ENCODE measurements around the gene SLC22A1.
"Not testable (repeated sequence)": the region's sequence is repeated elsewhere in the genome, so short reads cannot be mapped to it uniquely, and the experiment has no call there.

The SLC22A1 gene

GRCh38 chr6:160138839-160139419, 17.3 kb downstream of the SLC22A1 start:
- DNase-seq (ENCODE audit: low read depth), result no peak

- DNase-seq (ENCODE audit: low read depth), result no peak
Measured at GRCh38 chr6:160139420-160139851, 17.8 kb downstream of the SLC22A1 start.

- DNase-seq (ENCODE audit: low read depth), result not testable (repeated sequence)
Measured at GRCh38 chr6:160140493-160140892, 18.9 kb downstream of the SLC22A1 start.

GRCh38 chr6:160141001-160141726, 19.5 kb downstream of the SLC22A1 start:
- DNase-seq (ENCODE audit: low read depth), result no peak

GRCh38 chr6:160142115-160142715, 20.6 kb downstream of the SLC22A1 start:
- DNase-seq (ENCODE audit: low read depth), result no peak

GRCh38 chr6:160146454-160147145, 25.0 kb downstream of the SLC22A1 start:
- DNase-seq (ENCODE audit: low read depth), result no peak

GRCh38 chr6:160147146-160147536, 25.5 kb downstream of the SLC22A1 start:
- DNase-seq (ENCODE audit: low read depth), result no peak

GRCh38 chr6:160154471-160154870, 32.9 kb downstream of the SLC22A1 start:
- no peak for DNase-seq (ENCODE audit: low read depth)

GRCh38 chr6:160156842-160157241, 35.2 kb downstream of the SLC22A1 start:
- no peak for DNase-seq (ENCODE audit: low read depth)

- DNase-seq (ENCODE audit: low read depth), result no peak
Measured at GRCh38 chr6:160160450-160160849, 38.8 kb downstream of the SLC22A1 start.

- DNase-seq (ENCODE audit: low read depth), result no peak
Measured at GRCh38 chr6:160160929-160161646, 39.5 kb downstream of the SLC22A1 start.

GRCh38 chr6:160161647-160161986, 40.0 kb downstream of the SLC22A1 start:
- no peak for DNase-seq (ENCODE audit: low read depth)

GRCh38 chr6:160162030-160162566, 40.5 kb downstream of the SLC22A1 start:
- DNase-seq (ENCODE audit: low read depth), result no peak

GRCh38 chr6:160163425-160163824, 41.8 kb downstream of the SLC22A1 start:
- DNase-seq (ENCODE audit: low read depth), result no peak

- DNase-seq (ENCODE audit: low read depth), result no peak
Measured at GRCh38 chr6:160163912-160164311, 42.3 kb downstream of the SLC22A1 start.

GRCh38 chr6:160165928-160166327, 44.3 kb downstream of the SLC22A1 start:
- not testable (repeated sequence) for DNase-seq (ENCODE audit: low read depth)

- DNase-seq (ENCODE audit: low read depth), result no peak
Measured at GRCh38 chr6:160167604-160168399, 46.2 kb downstream of the SLC22A1 start.

- DNase-seq (ENCODE audit: low read depth), result no peak
Measured at GRCh38 chr6:160170018-160170680, 48.5 kb downstream of the SLC22A1 start.

GRCh38 chr6:160172704-160173103, 51.1 kb downstream of the SLC22A1 start:
- DNase-seq (ENCODE audit: low read depth), result no peak

- DNase-seq (ENCODE audit: low read depth), result no peak
Measured at GRCh38 chr6:160173806-160174527, 52.4 kb downstream of the SLC22A1 start.
